Measurements from ENCODE around the gene SUPT4H1. TPM values are rescaled to one million over a fixed set of nuclear protein-coding genes. Genes with fewer than 3 reads are reported as not detected.
A peak's percentile ranks its signal among the peaks of the same experiment; 100 is the strongest.

SUPT4H1 gene
- total RNA-seq, 1 donor from 2014 or later: 55.2 TPM

DNA sequence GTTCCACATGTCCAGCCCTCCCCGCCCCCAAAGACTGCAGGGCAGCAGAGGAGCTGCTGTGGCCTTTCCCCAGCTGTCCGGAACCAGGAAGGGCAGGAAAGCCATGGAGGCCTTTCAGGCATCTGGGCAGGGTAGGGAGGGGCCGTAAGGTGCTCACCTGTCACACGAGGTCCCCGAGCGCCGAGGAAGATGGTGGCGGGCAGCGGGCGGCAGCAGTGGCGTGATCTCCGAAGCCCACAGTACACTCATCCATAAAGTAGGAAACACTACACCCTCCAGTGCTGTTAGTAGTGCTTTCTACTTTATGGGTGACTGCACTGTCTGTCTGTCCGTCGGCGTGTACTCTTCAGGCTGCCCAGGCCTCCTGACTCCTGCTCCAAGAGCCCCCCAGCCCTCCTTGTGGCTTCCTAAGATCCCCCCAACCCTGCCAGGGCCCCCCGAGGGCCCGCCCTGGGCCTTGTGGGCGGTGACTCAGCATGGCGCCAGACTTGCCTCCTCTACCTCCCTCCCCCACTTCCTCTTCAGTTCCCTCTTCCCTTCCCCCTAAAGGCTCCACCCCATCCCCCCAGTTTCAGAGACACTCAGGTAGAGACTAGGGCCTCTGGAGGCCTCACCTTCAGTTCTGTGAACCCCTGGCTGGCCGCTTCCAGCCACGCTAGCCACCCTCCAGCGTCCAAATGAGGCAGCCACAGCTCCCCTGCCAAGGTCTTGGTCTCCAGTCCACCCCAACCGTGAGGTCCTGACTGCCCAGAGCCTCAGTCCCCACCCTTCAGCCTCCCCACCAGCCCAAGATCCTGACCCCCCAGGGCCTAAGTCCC, 20.8 kb downstream of the SUPT4H1 start:
- Histone ChIP-seq H3K4me3 (peak overlapping the region; percentile 55), H3K27ac (replicated peaks) (peak overlapping the region; percentile 43), H3K27me3 (ENCODE audit: low read depth) (peaks cover 72% of the 10 kb centered on the region), H3K36me3 (no peaks in the 10 kb centered on the region), H3K4me1 (peaks cover 4% of the 10 kb centered on the region), H3K9me3 (replicated peaks) (no peaks in the 10 kb centered on the region)
- intact Hi-C loops (cut with micrococcal nuclease): no loop called here
- peak; percentile 23 for DNase-seq
- TF ChIP-seq CTCF (IDR thresholded peaks at IDR 0.05; ENCODE audit: borderline replicate concordance): no peak

- intact Hi-C loops (cut with micrococcal nuclease): no loop called here
- TF ChIP-seq CTCF (IDR thresholded peaks at IDR 0.05; ENCODE audit: borderline replicate concordance): no peak
- peaks cover 78% of the 10 kb centered on the region for H3K27me3 ChIP-seq (ENCODE audit: low read depth)
- H3K27ac ChIP-seq (replicated peaks): no peak overlapping the region
- H3K36me3 ChIP-seq: no peaks in the 10 kb centered on the region
- no peaks in the 10 kb centered on the region for H3K9me3 ChIP-seq (replicated peaks)
- H3K4me1 ChIP-seq: no peaks in the 10 kb centered on the region
- DNase-seq: peak; percentile 11
- H3K4me3 ChIP-seq: peak overlapping the region; percentile 55
Measured at GRCh38 chr17:58330538-58330996, 21.4 kb downstream of the SUPT4H1 start.

GRCh38 chr17:58329810-58330537, 22.0 kb downstream of the SUPT4H1 start:
- intact Hi-C loops (cut with micrococcal nuclease): no loop called here
- TF ChIP-seq CTCF (IDR thresholded peaks at IDR 0.05; ENCODE audit: borderline replicate concordance): no peak
- Histone ChIP-seq H3K4me3 (peak overlapping the region; percentile 55), H3K4me1 (peaks cover 3% of the 10 kb centered on the region), H3K27me3 (ENCODE audit: low read depth) (peaks cover 84% of the 10 kb centered on the region), H3K9me3 (replicated peaks) (no peaks in the 10 kb centered on the region), H3K36me3 (no peaks in the 10 kb centered on the region), H3K27ac (replicated peaks) (no peak overlapping the region)
- DNase-seq: no peak

- H3K4me3 ChIP-seq: no peak overlapping the region
- no peak overlapping the region for H3K27ac ChIP-seq (replicated peaks)
- peaks cover 9% of the 10 kb centered on the region for H3K4me1 ChIP-seq
- H3K9me3 ChIP-seq (replicated peaks): no peaks in the 10 kb centered on the region
- TF ChIP-seq CTCF (IDR thresholded peaks at IDR 0.05; ENCODE audit: borderline replicate concordance): peak; percentile 26
- H3K36me3 ChIP-seq: no peaks in the 10 kb centered on the region
- DNase-seq: peak; percentile 30
- H3K27me3 ChIP-seq (ENCODE audit: low read depth): peaks cover 92% of the 10 kb centered on the region
- intact Hi-C loops (cut with micrococcal nuclease): no loop called here
Measured at GRCh38 chr17:58329035-58329809, 22.8 kb downstream of the SUPT4H1 start.
